HG02798 (cell line): Measurements from ENCODE around the gene TPK1.
A peak's percentile ranks its signal among the peaks of the same experiment; 100 is the strongest.
"Not testable (repeated sequence)": the region's sequence is repeated elsewhere in the genome, so short reads cannot be mapped to it uniquely, and the experiment has no call there.

Experiments used
- ATAC-seq: cut with Tn5 transposase; IDR thresholded peaks from one replicate; pipeline ENCODE4 v1.9.1; 2021; ENCODE audit warnings: mild to moderate bottlenecking; ENCODE audit not compliant: unreplicated experiment, poor library complexity

TPK1 gene

DNA sequence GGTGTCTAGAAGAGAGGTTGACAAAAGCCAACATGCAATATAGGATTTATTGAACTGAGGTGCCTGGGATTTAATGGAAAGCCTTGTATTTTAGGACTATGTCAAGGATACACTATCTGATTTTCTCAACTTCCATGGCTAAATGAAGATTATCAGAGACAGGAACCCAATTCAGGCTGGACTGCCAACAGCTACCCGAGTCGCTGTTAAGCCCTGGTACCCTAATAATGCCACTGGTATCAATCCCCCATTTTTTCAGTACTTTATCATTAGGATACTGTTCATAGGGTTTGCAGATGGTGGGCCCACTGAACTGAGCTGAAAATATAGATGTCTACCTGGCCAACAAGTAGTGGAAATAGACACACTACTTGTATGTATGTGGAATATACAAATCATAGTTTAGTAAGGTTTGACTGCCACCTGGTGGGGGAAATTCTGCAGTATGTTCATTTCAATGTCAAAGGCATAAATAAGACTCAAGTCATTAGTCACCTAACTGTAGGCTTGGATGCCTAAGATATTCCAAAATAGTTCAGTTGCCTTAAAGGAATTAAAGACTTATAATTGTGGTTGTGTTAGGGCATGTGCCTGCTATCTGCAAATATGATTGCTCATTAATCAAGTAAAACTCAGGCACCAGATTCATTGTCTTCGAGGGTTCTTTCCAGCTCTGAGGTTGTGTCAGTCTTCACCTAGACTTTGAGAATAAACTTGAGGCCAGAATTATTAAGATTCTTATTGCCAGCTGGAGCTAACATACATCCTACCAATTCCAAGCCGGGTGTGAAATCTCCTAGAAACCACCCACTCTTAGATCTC is 398.3 kb downstream of the TPK1 start:
- ATAC-seq: peak; percentile 70

- ATAC-seq: no peak
Observed at GRCh38 chr7:144436500-144436899, 399.4 kb downstream of the TPK1 start.

DNA sequence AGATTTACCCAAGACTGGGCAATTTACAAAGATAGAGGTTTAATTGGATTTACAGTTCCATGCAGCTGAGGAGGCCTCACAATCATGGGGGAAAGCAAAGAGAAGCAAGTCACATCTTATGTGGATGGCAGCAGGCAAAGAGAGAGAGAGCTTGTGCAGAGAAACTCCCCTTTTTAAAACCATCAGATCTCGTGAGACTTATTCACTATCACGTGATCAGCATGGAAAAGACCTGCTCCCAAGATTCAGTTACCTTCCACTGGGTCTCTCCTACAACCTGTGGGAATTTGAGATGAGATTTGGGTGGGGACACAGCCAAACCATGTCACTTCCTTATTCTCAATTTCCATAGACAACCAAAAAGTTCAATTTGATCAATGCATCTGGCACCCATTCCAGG is 407.4 kb downstream of the TPK1 start:
- no peak for ATAC-seq

DNA sequence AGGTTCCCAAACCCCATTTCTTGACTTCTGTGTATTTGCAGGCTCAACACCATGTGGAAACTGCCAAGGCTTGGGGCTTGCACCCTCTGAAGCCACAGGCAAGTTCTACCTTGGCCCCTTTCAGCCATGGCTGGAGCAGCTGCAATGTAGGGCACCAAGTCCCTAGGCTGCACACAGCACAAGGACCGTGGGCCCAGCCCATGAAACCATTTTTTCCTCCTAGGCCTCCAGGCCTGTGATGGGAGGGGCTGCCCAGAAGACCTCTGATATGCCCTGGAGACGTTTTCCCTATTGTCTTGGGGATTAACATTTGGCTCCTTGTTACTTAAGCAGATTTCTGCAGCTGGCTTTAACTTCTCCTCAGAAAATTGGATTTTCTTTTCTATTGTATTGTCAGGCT is 408.3 kb downstream of the TPK1 start:
- not testable (repeated sequence) for ATAC-seq

- not testable (repeated sequence) for ATAC-seq
Observed at GRCh38 chr7:144418931-144419330, 416.9 kb downstream of the TPK1 start.

DNA sequence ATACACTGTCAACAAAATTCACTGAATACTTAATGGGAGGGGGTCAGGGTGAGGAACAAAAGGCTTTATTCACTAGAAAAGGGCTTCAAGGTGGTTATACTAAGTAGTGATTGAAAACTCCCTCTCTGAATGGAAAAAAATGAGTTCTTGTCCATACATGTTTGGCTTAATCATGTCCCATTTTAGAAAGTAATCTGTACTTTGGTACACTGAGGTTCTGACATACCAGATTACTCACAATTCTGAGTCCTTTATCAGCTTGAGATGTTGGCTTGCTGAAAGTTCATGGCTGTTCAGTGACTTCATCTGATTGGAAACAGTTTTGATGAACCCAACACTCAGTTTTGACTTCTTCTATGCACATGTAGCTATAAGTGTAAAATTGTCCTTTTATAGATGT is 419.5 kb downstream of the TPK1 start:
- ATAC-seq: no peak

DNA sequence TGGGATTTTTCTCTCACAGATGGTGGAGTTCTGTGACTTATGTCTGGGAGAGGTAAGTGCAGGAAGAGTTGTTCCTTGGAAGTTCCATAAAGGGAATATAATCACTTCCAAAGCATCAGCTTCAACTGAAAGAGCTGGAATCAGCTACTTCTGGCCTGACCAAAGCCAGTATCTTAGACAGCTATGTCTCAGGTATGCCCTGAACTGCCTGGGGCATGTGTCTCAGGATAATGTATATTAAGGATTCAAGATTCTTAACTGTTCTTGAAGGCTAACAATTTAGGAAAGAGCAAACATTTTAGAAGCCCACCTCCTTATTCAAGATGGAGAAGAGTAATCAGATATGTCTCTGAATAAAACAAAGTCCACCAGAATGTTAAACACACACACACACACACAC is 420.0 kb downstream of the TPK1 start:
- no peak for ATAC-seq

- ATAC-seq: no peak
Observed at GRCh38 chr7:144414815-144415214, 421.0 kb downstream of the TPK1 start.

DNA sequence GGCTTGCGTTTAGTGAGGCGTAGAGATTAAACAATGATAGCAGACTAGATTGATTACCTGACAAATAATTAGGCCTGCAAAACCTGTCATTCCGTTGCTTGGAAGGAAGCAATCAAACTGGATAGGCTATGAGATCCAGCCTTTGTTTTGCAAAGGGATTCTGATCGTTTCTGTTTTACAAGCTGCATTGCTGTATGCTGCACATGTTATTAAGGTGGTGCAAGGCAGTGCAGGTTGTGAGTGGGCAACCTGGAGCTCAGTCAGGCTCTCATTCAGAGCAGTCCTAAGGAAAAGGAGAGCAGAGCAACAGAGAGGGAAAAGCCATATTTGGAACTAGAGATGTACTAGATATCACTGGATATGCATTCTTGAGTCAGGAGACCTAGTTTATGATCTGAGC is 425.4 kb downstream of the TPK1 start:
- ATAC-seq: no peak

- ATAC-seq: no peak
Observed at GRCh38 chr7:144408121-144408520, 427.7 kb downstream of the TPK1 start.

GRCh38 chr7:144407266-144407931 is 428.5 kb downstream of the TPK1 start:
- no peak for ATAC-seq

DNA sequence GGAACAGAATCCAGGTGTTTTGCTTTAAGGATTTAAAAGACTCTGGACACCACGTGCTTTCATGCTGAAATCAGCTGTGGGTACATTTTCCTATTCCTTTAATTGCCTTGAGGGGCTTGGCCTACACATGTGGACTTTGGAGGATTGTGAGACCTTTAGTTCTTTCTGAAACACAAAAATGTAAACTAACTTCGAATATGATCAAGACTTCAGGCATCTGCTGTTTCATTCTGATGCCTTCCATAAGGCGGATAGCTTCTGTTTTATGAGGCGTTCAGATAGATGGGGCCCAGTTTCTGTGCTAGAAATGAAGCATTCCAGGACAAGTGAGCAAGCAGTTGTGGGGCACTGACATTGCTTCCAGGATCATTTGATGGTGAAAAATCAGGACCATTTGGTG is 430.9 kb downstream of the TPK1 start:
- no peak for ATAC-seq

DNA sequence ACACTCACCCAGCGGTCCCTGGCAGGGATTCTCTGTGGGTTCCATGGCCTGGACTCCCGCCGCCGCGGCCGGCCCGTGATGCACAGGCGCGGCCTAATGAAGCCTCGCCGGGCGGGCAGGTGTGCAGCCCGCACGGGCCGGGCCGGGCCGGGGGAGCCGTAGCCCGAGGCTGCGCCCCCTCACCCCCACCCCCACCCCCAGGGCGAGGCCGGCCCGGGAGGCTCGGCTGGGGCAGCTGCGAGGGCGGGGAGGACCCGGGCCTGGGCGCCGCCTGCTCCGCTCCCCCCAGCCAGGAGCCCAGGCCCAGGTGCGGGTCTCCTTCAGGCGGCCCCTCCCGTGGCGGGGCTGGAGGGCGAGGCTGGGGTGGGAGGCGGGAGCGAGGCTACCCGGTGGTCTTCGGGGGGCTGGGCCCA is 432.2 kb downstream of the TPK1 start, which contains the start of gene NOBOX:
Gene NOBOX (minus strand): TSS at position 45 of the 413 bp plus-strand sequence.
- ATAC-seq: no peak

- no peak for ATAC-seq
Observed at GRCh38 chr7:144403102-144403501, 432.8 kb downstream of the TPK1 start.
